ENCODE results near the gene TMEM109. TPM values are rescaled to one million over a fixed set of nuclear protein-coding genes. Genes with fewer than 3 reads are reported as not detected.

TMEM109 gene
- total and polyA plus RNA-seq, 9 of the 15 experiments (the other 6 are each of a cell fraction or from before 2014, with no cell fraction given): 9.2 to 71.3 (median 30.5) TPM

GRCh38 chr11:60905551-60906113, 8.3 kb upstream of the TMEM109 start (continued):
- TF ChIP-seq, protein P1, sequence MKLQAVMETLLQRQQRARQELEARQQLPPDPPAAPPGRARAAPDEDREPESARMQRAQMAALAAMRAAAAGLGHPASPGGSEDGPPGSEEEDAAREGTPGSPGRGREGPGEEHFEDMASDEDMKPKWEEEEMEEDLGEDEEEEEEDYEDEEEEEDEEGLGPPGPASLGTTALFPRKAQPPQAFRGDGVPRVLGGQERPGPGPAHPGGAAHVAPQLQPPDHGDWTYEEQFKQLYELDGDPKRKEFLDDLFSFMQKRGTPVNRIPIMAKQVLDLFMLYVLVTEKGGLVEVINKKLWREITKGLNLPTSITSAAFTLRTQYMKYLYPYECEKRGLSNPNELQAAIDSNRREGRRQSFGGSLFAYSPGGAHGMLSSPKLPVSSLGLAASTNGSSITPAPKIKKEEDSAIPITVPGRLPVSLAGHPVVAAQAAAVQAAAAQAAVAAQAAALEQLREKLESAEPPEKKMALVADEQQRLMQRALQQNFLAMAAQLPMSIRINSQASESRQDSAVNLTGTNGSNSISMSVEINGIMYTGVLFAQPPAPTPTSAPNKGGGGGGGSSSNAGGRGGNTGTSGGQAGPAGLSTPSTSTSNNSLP (IDR thresholded peaks at IDR 0.05; ENCODE audit: borderline replicate concordance, low read depth, low read length): no peak

DNA sequence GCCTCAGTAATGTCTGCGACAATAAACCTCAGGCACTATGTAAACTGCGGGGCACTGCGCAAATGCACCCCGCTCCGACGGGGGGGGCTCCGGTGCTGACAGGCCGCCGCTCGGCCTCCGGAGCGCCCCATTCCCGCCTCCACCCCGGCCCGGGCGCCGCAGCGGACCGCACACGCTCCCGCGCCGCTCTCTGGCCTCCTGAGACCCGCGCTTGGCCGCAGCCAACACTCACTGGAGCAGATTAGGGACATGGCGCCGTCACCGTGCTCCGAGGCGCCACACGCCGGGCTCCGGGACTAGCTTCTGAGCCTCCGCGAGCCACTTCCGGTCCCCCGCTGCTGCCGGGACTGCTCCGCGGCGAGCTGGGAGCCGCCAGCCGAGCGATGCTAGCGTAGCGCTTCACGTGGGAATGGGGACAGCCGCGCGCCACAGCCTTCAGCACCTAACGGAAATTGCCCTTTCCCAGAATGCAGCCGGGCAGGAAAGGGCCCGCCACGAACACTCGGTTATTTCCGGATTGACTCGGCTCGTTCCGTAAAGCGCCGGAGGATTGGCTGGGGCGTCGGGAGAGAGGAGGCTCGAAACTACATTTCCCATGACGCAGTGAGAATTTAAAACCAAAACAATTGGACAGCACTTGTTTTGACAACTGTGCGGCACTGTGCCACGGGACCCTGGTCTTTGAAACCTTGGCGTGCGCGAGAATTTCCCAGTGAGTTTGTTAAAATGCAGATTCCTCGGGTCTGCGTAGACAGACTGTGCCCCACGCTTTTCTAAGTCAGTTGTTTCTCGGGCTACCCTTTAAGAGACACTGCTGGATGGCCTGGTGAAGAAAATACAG, 7.6 kb upstream of the TMEM109 start, which contains the start of gene PRPF19:
Gene PRPF19 (minus strand): TSS at position 454 of the 841 bp plus-strand sequence. CDS start 203 bp downstream, at position 251.
- peak within 1 kb of the TSS; percentile 91 for H3K27ac ChIP-seq (ENCODE audit: extremely low read depth, low read depth, low read length)
- peaks cover 40% of the 10 kb centered on the region for H3K36me3 ChIP-seq (ENCODE audit: control insufficient read depth, insufficient read depth, low read length)
- peak within 1 kb of the TSS; percentile 95 to 98 for H3K9ac ChIP-seq (ENCODE audit: insufficient read depth in 1 of 2, low read depth in 2 of 2, low read length in 2 of 2)
- BruUV-seq (replicated peaks): no TSS peak
- H4K20me1 ChIP-seq (replicated peaks; ENCODE audit: control insufficient read depth, insufficient read depth, low read length): peaks cover 27% of the 10 kb centered on the region
- 1% methylated on average over 60 of the region's 75 CpGs for WGBS (ENCODE audit: insufficient coverage, low coverage, missing lambda C conversion rate)
- in situ Hi-C loops (cut with MboI) (no loop called here), intact Hi-C loops (cut with micrococcal nuclease) (no loop called here)
- FAIRE-seq (peak; percentile 99), DNase-seq (ENCODE audit: extremely low read depth in 1 of 4, low spot score in 3 of 4) (peak; percentile 94 to 97 (median 96)), ATAC-seq (peak; percentile 98)
- peak within 1 kb of the TSS; percentile 93 for H3K4me2 ChIP-seq (ENCODE audit: insufficient read depth, low read length)
- peaks cover 5 to 14% of the 10 kb centered on the region in 2 experiments; a peak in 4 of 5 replicates for H3K4me1 ChIP-seq (replicated peaks in 1 of 2; ENCODE audit: control insufficient read depth in 2 of 2, insufficient read depth in 2 of 2, low read length in 2 of 2)
- peaks cover 43% of the 10 kb centered on the region for H3K79me2 ChIP-seq (ENCODE audit: control insufficient read depth, insufficient read depth, low read length)
- POLR2A ChIA-PET: interaction anchor here (0.6 to 2.7 kb wide), 11 partner anchors 9 to 157 kb away, joined by 3 to 14 read pairs (median 4); partner anchors contain the start of gene PTGDR2
- H2AFZ ChIP-seq (ENCODE audit: low read depth, low read length): peak within 1 kb of the TSS; percentile 77
- H3K27me3 ChIP-seq (ENCODE audit: control insufficient read depth in 2 of 2, insufficient read depth in 2 of 2, low read length in 2 of 2): no peaks in the 10 kb centered on the region
- peaks cover 8% of the 10 kb centered on the region for H3K9me3 ChIP-seq (replicated peaks; ENCODE audit: control insufficient read depth, insufficient read depth, low read depth, low read length)
- peak within 1 kb of the TSS; percentile 92 for H3K4me3 ChIP-seq
- CTCF ChIA-PET (ENCODE audit: low intra/inter-chr PET ratio): no interaction called here
- peaks cover 3% of the 10 kb centered on the region for H3K9me1 ChIP-seq (ENCODE audit: control insufficient read depth, insufficient read depth, low read length)
- no peak for TF ChIP-seq SMAD4 (CRISPR knock-in tag; conservative IDR thresholded peaks at IDR 0.05)
- peak; percentile 93; the same call in 1 of the 2 replicates for TF ChIP-seq TGIF2 (CRISPR knock-in tag; IDR thresholded peaks at IDR 0.05)
- TF ChIP-seq ZNF280B (CRISPR knock-in tag; IDR thresholded peaks at IDR 0.05): no peak
- TF ChIP-seq FOXP1 (CRISPR knock-in tag; IDR thresholded peaks at IDR 0.05): peak; percentile 79
- TF ChIP-seq MTA3 (IDR thresholded peaks at IDR 0.05; ENCODE audit: borderline replicate concordance): 0 out of 2 replicates have a peak, but pooled peaks have one; percentile 43
- TF ChIP-seq NFYB (IDR thresholded peaks at IDR 0.05; ENCODE audit: extremely low read depth, insufficient read length): peak; percentile 5
- no peak for TF ChIP-seq POU5F1 (IDR thresholded peaks at IDR 0.05; ENCODE audit: borderline replicate concordance, low read depth, low read length, partially characterized antibody)
- peak; percentile 30; the same call in 1 of the 2 replicates for TF ChIP-seq ZNF592 (IDR thresholded peaks at IDR 0.05)
- TF ChIP-seq SRF (CRISPR knock-in tag; IDR thresholded peaks at IDR 0.05): peak in 1 of 2 experiments; percentile 48; a peak in 2 of 4 replicates

Data from K562 (cell line).